GM12878 (cell line): ENCODE results near the gene NHSL2. TPM values are rescaled to one million over a fixed set of nuclear protein-coding genes. Genes with fewer than 3 reads are reported as not detected.

ENCODE experiments used
- ATAC-seq: fragments of 200-7000 bp; cut with Tn5 transposase; 3 replicates; pipeline ENCODE4 v1.9.1; 2020; ENCODE audit warnings: mild to moderate bottlenecking, moderate library complexity
- BruUV-seq: library from RNA; stranded (reverse); fragments of 400-500 nt; replicated peaks from 2 replicates; lab custom pipeline; 2021; lab: Mats Ljungman, UMichigan
- CTCF ChIA-PET: fragments of 300-600 bp; sonication (Branson Sonifier 250); formaldehyde crosslinking; extraction: SDS; loops from one replicate; lab custom pipeline; 2021; ENCODE audit warnings: inconsistent platforms; lab: Yijun Ruan, JAX
- POLR2A ChIA-PET: fragments of 350-600 bp; formaldehyde crosslinking; extraction: SDS; loops from one replicate; lab custom pipeline; 2021; ENCODE audit warnings: inconsistent platforms; lab: Charles Lee
- RAD21 ChIA-PET: fragments of 300-600 bp; sonication (Branson Sonifier 250); formaldehyde crosslinking; loops from one replicate; lab custom pipeline; 2023; ENCODE audit warnings: antibody characterized with exemption; ENCODE audit not compliant: unreplicated experiment; lab: Charles Lee
- SMC1A ChIA-PET: fragments of 300-600 bp; sonication (Branson Sonifier 250); formaldehyde crosslinking; loops from one replicate; lab custom pipeline; 2023; ENCODE audit not compliant: unreplicated experiment, uncharacterized antibody; lab: Charles Lee
- DNase-seq: peaks from one replicate; pipeline ENCODE4 v3.0.0-alpha.2; 2011; ENCODE audit warnings: low read depth, low spot score
- FAIRE-seq: peaks from 3 replicates; lab custom pipeline; 2011; peaks lifted over from hg19 to GRCh38; lab: Jason Lieb, UNC
- H2AFZ ChIP-seq: 2 replicates; pipeline ENCODE4 v1.6.0; 2011; ENCODE audit warnings: low read depth, low read length, control low read depth; ENCODE audit not compliant: control insufficient read depth
- H3K27ac ChIP-seq: 2 replicates; pipeline ENCODE4 v1.5.1; 2011; ENCODE audit warnings: control low read depth; ENCODE audit not compliant: control insufficient read depth, insufficient read depth
- H3K27me3 ChIP-seq, 2 experiments: replicated peaks in 1 of 2; 2 replicates each; pipeline versions ENCODE4 v1.6.0 to v1.6.1; 2011; ENCODE audit warnings: low read length in 1 of 2; ENCODE audit not compliant: control insufficient read depth in 2 of 2, insufficient read depth in 2 of 2
- H3K36me3 ChIP-seq, 2 experiments: 2 replicates each; pipeline ENCODE4 v1.5.1; 2011; ENCODE audit warnings: low read length in 1 of 2; ENCODE audit not compliant: control insufficient read depth in 2 of 2, insufficient read depth in 2 of 2
- H3K4me1 ChIP-seq: 2 replicates; pipeline ENCODE4 v1.6.1; 2011; ENCODE audit warnings: mild to moderate bottlenecking, low read length, moderate library complexity, mixed read lengths; ENCODE audit not compliant: control insufficient read depth, insufficient read depth
- H3K4me2 ChIP-seq: 2 replicates; pipeline ENCODE4 v1.6.0; 2011; ENCODE audit warnings: control low read depth; ENCODE audit not compliant: control insufficient read depth, insufficient read depth
- H3K4me3 ChIP-seq: fragments of 200-600 bp; sonication (generic); 2 replicates; pipeline ENCODE4 v1.5.1; 2016
- H3K79me2 ChIP-seq: 2 replicates; pipeline ENCODE4 v1.6.0; 2011; ENCODE audit warnings: low read length; ENCODE audit not compliant: control insufficient read depth, insufficient read depth
- H3K9ac ChIP-seq: 2 replicates; pipeline ENCODE4 v1.8.0; 2011; ENCODE audit warnings: low read length, control low read depth, mixed read lengths; ENCODE audit not compliant: control insufficient read depth, insufficient read depth
- H3K9me3 ChIP-seq: replicated peaks from 3 replicates; pipeline ENCODE4 v1.5.1; 2011; ENCODE audit warnings: mild to moderate bottlenecking, low read length; ENCODE audit not compliant: control insufficient read depth, insufficient read depth
- H4K20me1 ChIP-seq: 2 replicates; pipeline ENCODE4 v1.6.0; 2011; ENCODE audit not compliant: control insufficient read depth, insufficient read depth
- CBX5 ChIP-seq: sonication (generic); IDR thresholded peaks from 2 replicates; pipeline ENCODE4 v1.6.1; 2016; ENCODE audit warnings: low read depth, moderate library complexity, mild to moderate bottlenecking, inconsistent platforms
- DPF2 ChIP-seq: fragments of 450-650 bp; IDR thresholded peaks from 2 replicates; pipeline ENCODE4 v1.6.1; 2017; ENCODE audit warnings: mild to moderate bottlenecking
- ETV6 ChIP-seq, 2 experiments: fragments of 450-650 bp in 1 of 2; IDR thresholded peaks in 1 of 2; conservative IDR thresholded peaks in 1 of 2; 2 replicates each; pipeline ENCODE4 v1.6.1; 2014; ENCODE audit warnings: antibody characterized with exemption in 1 of 2, borderline replicate concordance in 1 of 2, low read depth in 1 of 2, mild to moderate bottlenecking in 1 of 2, moderate library complexity in 1 of 2
- IKZF2 ChIP-seq, 2 experiments: fragments of 450-650 bp; IDR thresholded peaks; 2 replicates each; pipeline ENCODE4 v1.6.1; 2017; ENCODE audit warnings: mild to moderate bottlenecking in 2 of 2, moderate library complexity in 2 of 2
- IRF4 ChIP-seq: IDR thresholded peaks from 2 replicates; pipeline ENCODE4 v1.6.1; 2011; ENCODE audit warnings: low read depth, low read length
- SIX5 ChIP-seq: IDR thresholded peaks from 2 replicates; pipeline ENCODE4 v1.6.1; 2011; ENCODE audit warnings: mild to moderate bottlenecking, low read depth, low read length, moderate library complexity; ENCODE audit not compliant: severe bottlenecking
- SMAD5 ChIP-seq: IDR thresholded peaks from 2 replicates; pipeline ENCODE4 v1.6.1; 2016; ENCODE audit warnings: antibody characterized with exemption, low read depth
- SMC3 ChIP-seq: IDR thresholded peaks from 2 replicates; pipeline ENCODE4 v1.6.1; 2011; ENCODE audit warnings: low read length, improper control_type of control experiment, borderline replicate concordance
- ZNF384 ChIP-seq: IDR thresholded peaks from 2 replicates; pipeline ENCODE4 v1.6.1; 2012; ENCODE audit warnings: low read depth, mild to moderate bottlenecking, low read length, improper control_type of control experiment, borderline replicate concordance
- WGBS: methylation state at CpG from one replicate; pipeline ENCODE4 v1.1.6; 2016; ENCODE audit warnings: low lambda C conversion rate; ENCODE audit not compliant: insufficient replicate concordance, insufficient coverage; ENCODE audit errors: missing lambda C conversion rate; 5-methylcytosine and 5-hydroxymethylcytosine counted together
- in situ Hi-C: fragments of 300-500 bp; cut with MboI; formaldehyde crosslinking; loops from 9 replicates; pipeline ENCODE4 v1.14.3; 2018; ENCODE audit warnings: mixed read lengths
- intact Hi-C: fragments of 100-400 bp; cut with micrococcal nuclease; formaldehyde crosslinking; loops from one replicate; pipeline ENCODE4 v1.14.2; 2022; ENCODE audit not compliant: unreplicated experiment
- polyA plus RNA-seq, 11 experiments: library from polyadenylated mRNA; depleted of rRNA in 4 of 11; unstranded in 6 of 11; stranded (reverse) in 5 of 11; fragments of >200 nt; fragmentation: Nextera tagmentation in 4 of 11; fragmentation: Illumina TruSeq in 1 of 11; extraction: Ambion mirVana in 4 of 11; extraction: Trizol in 1 of 11; gene quantifications; 1 replicate in 1 of 11; 2 replicates in 10 of 11; pipeline versions ENCODE4 v1.2.1 to v1.2.3, GENCODE V29; 2011 to 2016; ENCODE audit warnings: inconsistent platforms in 2 of 11, missing spikeins in 2 of 11, low read depth in 1 of 11
- total RNA-seq, 4 experiments: library from RNA; depleted of rRNA in 3 of 4; stranded (reverse); fragments of >200 nt in 3 of 4; fragmentation: Illumina TruSeq in 1 of 4; extraction: Trizol in 1 of 4; gene quantifications; 2 replicates each; pipeline versions ENCODE4 v1.2.1 to v1.2.3, GENCODE V29; 2013 to 2021
- TF ChIP-seq, protein P1 (sequence below): fragments of 450-650 bp; IDR thresholded peaks from 2 replicates; pipeline ENCODE4 v1.6.1; 2016; ENCODE audit warnings: mild to moderate bottlenecking
- TF ChIP-seq, protein P2 (sequence below): fragments of 150-350 bp; IDR thresholded peaks from 2 replicates; pipeline ENCODE4 v1.6.1; 2014; ENCODE audit warnings: mild to moderate bottlenecking, low read depth, low read length
- TF ChIP-seq, protein P3 (sequence below): fragments of 450-650 bp; IDR thresholded peaks from 2 replicates; pipeline ENCODE4 v1.6.1; 2016; ENCODE audit warnings: mild to moderate bottlenecking

Gene NHSL2
- total and polyA plus RNA-seq, 10 of the 15 experiments (the other 5 are each of a cell fraction or from before 2014, with no cell fraction given), result 0.05 to 0.53 (median 0.07) TPM; not detected in 2

DNA sequence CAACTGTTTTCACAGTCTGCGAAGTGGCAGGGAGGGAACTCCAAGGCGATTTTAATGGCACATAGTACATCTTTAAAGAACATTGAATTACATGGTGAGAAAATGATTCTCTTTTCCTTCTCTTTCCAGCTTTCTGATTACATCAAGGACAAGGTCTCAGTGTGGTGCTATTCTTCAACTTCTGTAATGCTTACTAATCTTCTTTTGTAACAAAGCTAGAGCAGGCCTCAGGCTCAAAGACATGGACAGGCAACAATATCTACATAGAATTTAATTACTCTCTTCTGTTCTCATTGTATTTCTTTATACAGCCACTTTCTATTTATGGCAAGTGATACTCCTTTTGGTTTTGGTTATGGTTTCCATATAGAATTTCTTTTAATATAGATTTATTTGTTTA, 172.6 kb downstream of the NHSL2 start (continued):
- no peak for TF ChIP-seq SMAD5

DNA sequence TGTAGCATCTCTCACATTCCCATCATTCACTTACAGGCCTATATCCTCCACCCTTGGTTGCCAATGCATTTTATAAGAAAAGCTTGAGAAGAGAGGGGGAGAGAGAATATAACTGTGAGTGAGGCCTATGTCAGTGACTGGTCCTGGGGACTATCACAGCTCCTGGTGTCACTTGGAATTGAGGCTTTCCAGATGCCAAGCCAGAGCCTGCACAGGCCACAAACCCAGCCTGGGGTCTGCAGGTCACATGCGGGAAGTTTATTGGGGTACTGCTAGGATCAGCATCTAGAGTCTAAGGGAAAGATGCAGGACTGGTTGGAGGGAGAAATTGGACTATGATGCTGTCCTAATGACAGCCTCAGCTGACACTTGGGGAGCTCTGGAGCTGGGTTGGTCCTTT, 173.5 kb downstream of the NHSL2 start:
- Histone ChIP-seq H3K27ac (no peak overlapping the region), H3K4me3 (no peak overlapping the region), H3K9me3 (no peaks in the 10 kb centered on the region), H3K27me3 (peaks cover 0 to 2% of the 10 kb centered on the region in 2 experiments; a peak in 1 of 4 replicates), H3K4me1 (no peaks in the 10 kb centered on the region), H2AFZ (no peak overlapping the region), H3K4me2 (no peak overlapping the region), H3K9ac (no peak overlapping the region), H3K36me3 (no peaks in the 10 kb centered on the region), H4K20me1 (no peaks in the 10 kb centered on the region), H3K79me2 (no peaks in the 10 kb centered on the region)
- ChIA-PET POLR2A (no interaction called here), RAD21 (no interaction called here), CTCF (no interaction called here), SMC1A (no interaction called here)
- intact Hi-C loops (no loop called here), in situ Hi-C loops (no loop called here)
- WGBS, result 82% methylated on average over 1 of the region's 1 CpG
- DNase-seq (no peak), ATAC-seq (no peak)
- BruUV-seq, result no TSS peak
- TF ChIP-seq SMAD5, result no peak
- no peak for TF ChIP-seq CBX5
- no peak for TF ChIP-seq IKZF2 (IDR thresholded peaks at IDR 0.05)
- TF ChIP-seq, protein P1, sequence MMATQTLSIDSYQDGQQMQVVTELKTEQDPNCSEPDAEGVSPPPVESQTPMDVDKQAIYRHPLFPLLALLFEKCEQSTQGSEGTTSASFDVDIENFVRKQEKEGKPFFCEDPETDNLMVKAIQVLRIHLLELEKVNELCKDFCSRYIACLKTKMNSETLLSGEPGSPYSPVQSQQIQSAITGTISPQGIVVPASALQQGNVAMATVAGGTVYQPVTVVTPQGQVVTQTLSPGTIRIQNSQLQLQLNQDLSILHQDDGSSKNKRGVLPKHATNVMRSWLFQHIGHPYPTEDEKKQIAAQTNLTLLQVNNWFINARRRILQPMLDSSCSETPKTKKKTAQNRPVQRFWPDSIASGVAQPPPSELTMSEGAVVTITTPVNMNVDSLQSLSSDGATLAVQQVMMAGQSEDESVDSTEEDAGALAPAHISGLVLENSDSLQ, result no peak
- TF ChIP-seq SMC3, result no peak
- TF ChIP-seq, protein P2, sequence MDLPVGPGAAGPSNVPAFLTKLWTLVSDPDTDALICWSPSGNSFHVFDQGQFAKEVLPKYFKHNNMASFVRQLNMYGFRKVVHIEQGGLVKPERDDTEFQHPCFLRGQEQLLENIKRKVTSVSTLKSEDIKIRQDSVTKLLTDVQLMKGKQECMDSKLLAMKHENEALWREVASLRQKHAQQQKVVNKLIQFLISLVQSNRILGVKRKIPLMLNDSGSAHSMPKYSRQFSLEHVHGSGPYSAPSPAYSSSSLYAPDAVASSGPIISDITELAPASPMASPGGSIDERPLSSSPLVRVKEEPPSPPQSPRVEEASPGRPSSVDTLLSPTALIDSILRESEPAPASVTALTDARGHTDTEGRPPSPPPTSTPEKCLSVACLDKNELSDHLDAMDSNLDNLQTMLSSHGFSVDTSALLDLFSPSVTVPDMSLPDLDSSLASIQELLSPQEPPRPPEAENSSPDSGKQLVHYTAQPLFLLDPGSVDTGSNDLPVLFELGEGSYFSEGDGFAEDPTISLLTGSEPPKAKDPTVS, result no peak
- no peak for TF ChIP-seq ETV6 (conservative IDR thresholded peaks at IDR 0.05 in 1 of 2, IDR thresholded peaks at IDR 0.05 in 1 of 2; ENCODE audit: borderline replicate concordance in 1 of 2, low read depth in 1 of 2)
- TF ChIP-seq, protein P3, sequence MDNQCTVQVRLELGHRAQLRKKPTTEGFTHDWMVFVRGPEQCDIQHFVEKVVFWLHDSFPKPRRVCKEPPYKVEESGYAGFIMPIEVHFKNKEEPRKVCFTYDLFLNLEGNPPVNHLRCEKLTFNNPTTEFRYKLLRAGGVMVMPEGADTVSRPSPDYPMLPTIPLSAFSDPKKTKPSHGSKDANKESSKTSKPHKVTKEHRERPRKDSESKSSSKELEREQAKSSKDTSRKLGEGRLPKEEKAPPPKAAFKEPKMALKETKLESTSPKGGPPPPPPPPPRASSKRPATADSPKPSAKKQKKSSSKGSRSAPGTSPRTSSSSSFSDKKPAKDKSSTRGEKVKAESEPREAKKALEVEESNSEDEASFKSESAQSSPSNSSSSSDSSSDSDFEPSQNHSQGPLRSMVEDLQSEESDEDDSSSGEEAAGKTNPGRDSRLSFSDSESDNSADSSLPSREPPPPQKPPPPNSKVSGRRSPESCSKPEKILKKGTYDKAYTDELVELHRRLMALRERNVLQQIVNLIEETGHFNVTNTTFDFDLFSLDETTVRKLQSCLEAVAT, result no peak
- no peak for TF ChIP-seq DPF2
- no peak for TF ChIP-seq SIX5
- TF ChIP-seq IRF4, result no peak
- TF ChIP-seq ZNF384, result no peak
- TF ChIP-seq, all 136 proteins: peak for 0
- no peak for FAIRE-seq
